HepG2 (cell line): ENCODE results near the gene BAHCC1. TPM values are rescaled to one million over a fixed set of nuclear protein-coding genes. Genes with fewer than 3 reads are reported as not detected.
A peak's percentile ranks its signal among the peaks of the same experiment; 100 is the strongest.

Experiments
- ARNT2 ChIP-seq: sonication (generic); formaldehyde crosslinking; IDR thresholded peaks from 2 replicates; pipeline ENCODE4 v1.8.0; 2022; ENCODE audit warnings: mild to moderate bottlenecking, low read depth, missing genetic modification reagents, moderate library complexity
- BRD4 ChIP-seq: sonication (generic); formaldehyde crosslinking; IDR thresholded peaks from 2 replicates; pipeline ENCODE4 v1.4.0; 2020; ENCODE audit warnings: missing genetic modification reagents
- EED ChIP-seq: sonication (generic); formaldehyde crosslinking; IDR thresholded peaks from 2 replicates; pipeline ENCODE4 v1.5.0; 2020; ENCODE audit warnings: mild to moderate bottlenecking, missing genetic modification reagents
- FOXO1 ChIP-seq: sonication (generic); formaldehyde crosslinking; IDR thresholded peaks from 2 replicates; pipeline ENCODE4 v1.4.0; 2020; ENCODE audit warnings: missing genetic modification reagents
- PHF21A ChIP-seq: sonication (generic); formaldehyde crosslinking; IDR thresholded peaks from 2 replicates; pipeline ENCODE4 v1.5.0; 2020; ENCODE audit warnings: mild to moderate bottlenecking, missing genetic modification reagents
- TAF15 ChIP-seq: fragments of 200-400 bp; formaldehyde crosslinking; IDR thresholded peaks from one replicate; pipeline ENCODE4 v1.6.1; 2018; ENCODE audit warnings: mild to moderate bottlenecking, low read depth, low read length; ENCODE audit not compliant: poor library complexity, severe bottlenecking
- ZBTB1 ChIP-seq: sonication (generic); formaldehyde crosslinking; IDR thresholded peaks from 2 replicates; pipeline ENCODE4 v1.4.0; 2020; ENCODE audit warnings: missing genetic modification reagents, borderline replicate concordance
- ZFP36L2 ChIP-seq: sonication (generic); formaldehyde crosslinking; IDR thresholded peaks from 2 replicates; pipeline ENCODE4 v1.4.0; 2020; ENCODE audit warnings: missing genetic modification reagents
- ZKSCAN5 ChIP-seq: sonication (generic); formaldehyde crosslinking; IDR thresholded peaks from 2 replicates; pipeline ENCODE4 v1.5.1; 2020; ENCODE audit warnings: mild to moderate bottlenecking, missing genetic modification reagents
- ZMYM3 ChIP-seq: sonication (generic); formaldehyde crosslinking; IDR thresholded peaks from 2 replicates; pipeline ENCODE4 v1.5.1; 2020; ENCODE audit warnings: mild to moderate bottlenecking, missing genetic modification reagents
- ZNF30 ChIP-seq: sonication (generic); formaldehyde crosslinking; IDR thresholded peaks from 2 replicates; pipeline ENCODE4 v1.5.0; 2020; ENCODE audit warnings: mild to moderate bottlenecking, missing genetic modification reagents
- ZNF558 ChIP-seq: sonication (generic); formaldehyde crosslinking; IDR thresholded peaks from 2 replicates; pipeline ENCODE4 v1.9.0; 2022; ENCODE audit warnings: mild to moderate bottlenecking, missing genetic modification reagents, borderline replicate concordance
- ZNF780A ChIP-seq: sonication (generic); formaldehyde crosslinking; IDR thresholded peaks from 2 replicates; pipeline ENCODE4 v1.8.0; 2022; ENCODE audit warnings: mild to moderate bottlenecking, missing genetic modification reagents, moderate library complexity
- ZNF788 ChIP-seq: sonication (generic); formaldehyde crosslinking; IDR thresholded peaks from 2 replicates; pipeline ENCODE4 v1.5.0; 2020; ENCODE audit warnings: mild to moderate bottlenecking, missing genetic modification reagents, borderline replicate concordance
- ZSCAN25 ChIP-seq: sonication (generic); formaldehyde crosslinking; IDR thresholded peaks from 2 replicates; pipeline ENCODE4 v1.8.0; 2022; ENCODE audit warnings: mild to moderate bottlenecking, missing genetic modification reagents
- ZSCAN29 ChIP-seq: sonication (generic); formaldehyde crosslinking; conservative IDR thresholded peaks from 2 replicates; pipeline ENCODE4 v1.4.0; 2020; ENCODE audit warnings: mild to moderate bottlenecking, missing genetic modification reagents
- polyA plus RNA-seq, 8 experiments: library from polyadenylated mRNA; depleted of rRNA in 3 of 8; stranded (reverse) in 7 of 8; unstranded in 1 of 8; fragments of >200 nt; fragmentation: Illumina TruSeq in 4 of 8; extraction: Trizol in 4 of 8; gene quantifications; 2 replicates each; pipeline versions ENCODE4 v1.2.1 to v1.2.3, GENCODE V29; 2011 to 2016; ENCODE audit warnings: low read depth in 4 of 8, missing spikeins in 1 of 8, mixed read lengths in 1 of 8; ENCODE audit not compliant: insufficient read depth in 1 of 8
- total RNA-seq, 5 experiments: library from RNA; depleted of rRNA; stranded (reverse); fragments of >200 nt; fragmentation: Illumina TruSeq; extraction: Trizol; gene quantifications; 2 replicates each; pipeline ENCODE4 v1.2.3, GENCODE V29; 2016; ENCODE audit warnings: low read depth in 1 of 5
- TF ChIP-seq, protein P1 (sequence below): sonication (generic); formaldehyde crosslinking; conservative IDR thresholded peaks from 2 replicates; pipeline ENCODE4 v1.8.0; 2022; ENCODE audit warnings: low read depth, missing genetic modification reagents
- TF ChIP-seq, protein P2 (sequence below): sonication (generic); formaldehyde crosslinking; IDR thresholded peaks from 2 replicates; pipeline ENCODE4 v1.9.0; 2021; ENCODE audit warnings: missing genetic modification reagents, borderline replicate concordance
- TF ChIP-seq, protein P3 (sequence below): sonication (generic); formaldehyde crosslinking; IDR thresholded peaks from 2 replicates; pipeline ENCODE4 v1.8.0; 2022; ENCODE audit warnings: missing genetic modification reagents, low read depth, mild to moderate bottlenecking, borderline replicate concordance

BAHCC1 gene
- total and polyA plus RNA-seq, 2 of the 13 experiments (the other 11 are each of a cell fraction or from before 2014, with no cell fraction given) = 1.4 to 1.7 TPM

DNA sequence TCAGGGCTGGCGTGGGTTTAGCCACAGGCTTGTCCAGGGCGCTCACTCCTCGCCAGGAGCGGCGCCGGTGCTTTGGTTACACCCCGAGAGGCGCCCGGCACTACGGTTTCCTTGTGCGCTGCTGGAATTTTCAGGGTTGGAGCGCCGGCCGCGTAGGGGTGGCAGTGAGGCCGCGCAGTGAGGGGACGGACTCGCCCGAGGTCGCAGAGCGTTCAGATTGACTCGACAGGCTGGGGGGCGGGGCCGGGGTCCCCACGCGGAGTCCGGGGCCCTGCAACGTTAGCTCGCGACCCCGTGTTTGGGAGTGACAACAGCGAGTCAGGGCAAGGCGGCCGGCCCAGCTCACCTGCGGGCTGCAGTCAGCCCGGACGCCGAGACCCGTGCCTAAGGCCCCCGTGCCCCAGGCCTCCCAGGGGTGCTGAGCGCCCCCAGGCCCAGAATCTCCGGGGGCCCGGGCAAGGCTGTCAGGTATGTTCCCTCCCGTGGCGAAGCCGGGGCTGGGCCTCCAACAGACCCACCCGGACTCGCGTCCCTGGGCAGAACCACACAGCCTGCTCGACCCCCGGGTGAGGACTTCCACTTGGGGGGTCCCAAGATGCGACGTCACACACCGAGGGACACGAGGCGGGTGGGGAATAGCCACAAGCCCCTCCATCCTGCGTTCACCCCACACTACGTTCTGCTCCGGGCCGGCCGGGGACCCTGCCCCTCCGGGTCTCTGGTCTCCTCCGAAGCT lies 118.7 kb downstream of the BAHCC1 start (continued):
- TF ChIP-seq ZSCAN25 (CRISPR knock-in tag) (no peak), ZNF788 (peak; percentile 32; the same call in 1 of the 2 replicates), ZNF780A (CRISPR knock-in tag) (no peak), EED (CRISPR knock-in tag) (no peak), ZMYM3 (no peak; the same call in 1 of the 2 replicates), ZBTB1 (no peak), PHF21A (CRISPR knock-in tag) (no peak; the same call in 1 of the 2 replicates), ZNF558 (CRISPR knock-in tag) (no peak; the same call in 1 of the 2 replicates), BRD4 (CRISPR knock-in tag) (no peak; the same call in 1 of the 2 replicates), ZSCAN29 (CRISPR knock-in tag) (no peak), ZFP36L2 (CRISPR knock-in tag) (no peak), ARNT2 (CRISPR knock-in tag) (no peak), ZNF30 (no peak), ZKSCAN5 (CRISPR knock-in tag) (no peak), FOXO1 (CRISPR knock-in tag) (no peak), TAF15 (no peak)
- TF ChIP-seq, protein P1, sequence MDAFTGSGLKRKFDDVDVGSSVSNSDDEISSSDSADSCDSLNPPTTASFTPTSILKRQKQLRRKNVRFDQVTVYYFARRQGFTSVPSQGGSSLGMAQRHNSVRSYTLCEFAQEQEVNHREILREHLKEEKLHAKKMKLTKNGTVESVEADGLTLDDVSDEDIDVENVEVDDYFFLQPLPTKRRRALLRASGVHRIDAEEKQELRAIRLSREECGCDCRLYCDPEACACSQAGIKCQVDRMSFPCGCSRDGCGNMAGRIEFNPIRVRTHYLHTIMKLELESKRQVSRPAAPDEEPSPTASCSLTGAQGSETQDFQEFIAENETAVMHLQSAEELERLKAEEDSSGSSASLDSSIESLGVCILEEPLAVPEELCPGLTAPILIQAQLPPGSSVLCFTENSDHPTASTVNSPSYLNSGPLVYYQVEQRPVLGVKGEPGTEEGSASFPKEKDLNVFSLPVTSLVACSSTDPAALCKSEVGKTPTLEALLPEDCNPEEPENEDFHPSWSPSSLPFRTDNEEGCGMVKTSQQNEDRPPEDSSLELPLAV (CRISPR knock-in tag) = no peak
- TF ChIP-seq, protein P2, sequence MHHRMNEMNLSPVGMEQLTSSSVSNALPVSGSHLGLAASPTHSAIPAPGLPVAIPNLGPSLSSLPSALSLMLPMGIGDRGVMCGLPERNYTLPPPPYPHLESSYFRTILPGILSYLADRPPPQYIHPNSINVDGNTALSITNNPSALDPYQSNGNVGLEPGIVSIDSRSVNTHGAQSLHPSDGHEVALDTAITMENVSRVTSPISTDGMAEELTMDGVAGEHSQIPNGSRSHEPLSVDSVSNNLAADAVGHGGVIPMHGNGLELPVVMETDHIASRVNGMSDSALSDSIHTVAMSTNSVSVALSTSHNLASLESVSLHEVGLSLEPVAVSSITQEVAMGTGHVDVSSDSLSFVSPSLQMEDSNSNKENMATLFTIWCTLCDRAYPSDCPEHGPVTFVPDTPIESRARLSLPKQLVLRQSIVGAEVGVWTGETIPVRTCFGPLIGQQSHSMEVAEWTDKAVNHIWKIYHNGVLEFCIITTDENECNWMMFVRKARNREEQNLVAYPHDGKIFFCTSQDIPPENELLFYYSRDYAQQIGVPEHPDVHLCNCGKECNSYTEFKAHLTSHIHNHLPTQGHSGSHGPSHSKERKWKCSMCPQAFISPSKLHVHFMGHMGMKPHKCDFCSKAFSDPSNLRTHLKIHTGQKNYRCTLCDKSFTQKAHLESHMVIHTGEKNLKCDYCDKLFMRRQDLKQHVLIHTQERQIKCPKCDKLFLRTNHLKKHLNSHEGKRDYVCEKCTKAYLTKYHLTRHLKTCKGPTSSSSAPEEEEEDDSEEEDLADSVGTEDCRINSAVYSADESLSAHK = no peak
- TF ChIP-seq, protein P3, sequence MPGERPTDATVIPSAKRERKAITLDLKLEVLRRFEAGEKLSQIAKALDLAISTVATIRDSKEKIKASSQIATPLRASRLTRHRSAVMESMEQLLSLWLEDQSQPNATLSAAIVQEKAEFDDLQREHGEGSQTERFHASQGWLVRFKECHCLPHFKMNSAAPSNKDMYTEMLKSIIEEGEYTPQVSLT = no peak
